Activated naive CD8-positive, alpha-beta T cell treated with anti-CD3 and anti-CD28 coated beads, Interleukin-2, amount 50 U/mL, for 24 hours (primary cell): ENCODE data around the gene NOVA1.

ENCODE experiments used
- ATAC-seq: fragments of 150-1000 bp; cut with Tn5 transposase; one replicate; pipeline ENCODE4 v1.10.0; 2021
- DNase-seq: peaks from one replicate; pipeline ENCODE4 v3.0.0; 2021
- H3K27ac Mint-ChIP-seq: one replicate; pipeline ENCODE4 v1.8.0; 2021; ENCODE audit warnings: mild to moderate bottlenecking, mixed read lengths
- H3K27me3 Mint-ChIP-seq: one replicate; pipeline ENCODE4 v1.8.0; 2021; ENCODE audit warnings: mixed read lengths
- H3K36me3 Mint-ChIP-seq: one replicate; pipeline ENCODE4 v1.8.0; 2021; ENCODE audit warnings: low read depth, mixed read lengths
- H3K4me1 Mint-ChIP-seq: one replicate; pipeline ENCODE4 v1.8.0; 2021; ENCODE audit warnings: mixed read lengths
- H3K4me3 Mint-ChIP-seq: one replicate; pipeline ENCODE4 v1.8.0; 2021; ENCODE audit warnings: mild to moderate bottlenecking, moderate library complexity, mixed read lengths
- H3K9me3 Mint-ChIP-seq: one replicate; pipeline ENCODE4 v1.8.0; 2021; ENCODE audit warnings: mixed read lengths

Gene NOVA1

DNA sequence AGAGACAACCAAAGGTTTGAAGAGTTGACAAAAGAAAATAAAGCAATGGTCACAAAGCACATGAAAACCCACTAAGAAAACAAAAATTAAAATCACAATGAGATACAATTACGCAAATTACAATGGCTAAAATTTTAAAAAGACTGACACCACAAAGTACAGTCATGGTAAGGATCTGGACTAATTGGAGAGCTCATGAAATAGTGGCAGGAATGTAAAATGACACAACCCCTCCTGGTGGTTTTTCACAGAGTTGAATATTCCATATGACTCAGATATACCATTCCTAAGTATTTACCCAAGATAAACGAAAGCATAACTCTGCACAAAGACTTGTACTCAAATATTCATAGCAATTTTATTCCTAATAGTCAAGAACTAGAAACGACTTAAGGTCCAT is 65.9 kb downstream of the NOVA1 start:
- DNase-seq = no peak
- Mint-ChIP-seq H3K4me3 (no peak overlapping the region), H3K9me3 (peaks cover 11% of the 10 kb centered on the region), H3K27me3 (no peaks in the 10 kb centered on the region), H3K27ac (no peak overlapping the region), H3K4me1 (no peaks in the 10 kb centered on the region), H3K36me3 (no peaks in the 10 kb centered on the region)
- no peak for ATAC-seq

- H3K4me3 Mint-ChIP-seq = no peak overlapping the region
- no peaks in the 10 kb centered on the region for H3K4me1 Mint-ChIP-seq
- DNase-seq = no peak
- ATAC-seq = no peak
- no peak overlapping the region for H3K27ac Mint-ChIP-seq
- H3K9me3 Mint-ChIP-seq = peaks cover 11% of the 10 kb centered on the region
- no peaks in the 10 kb centered on the region for H3K36me3 Mint-ChIP-seq
- no peaks in the 10 kb centered on the region for H3K27me3 Mint-ChIP-seq
Measured at GRCh38 chr14:26528415-26529182, 69.2 kb downstream of the NOVA1 start.

- no peak overlapping the region for H3K4me3 Mint-ChIP-seq
- H3K27ac Mint-ChIP-seq = no peak overlapping the region
- DNase-seq (no peak), ATAC-seq (no peak)
- H3K9me3 Mint-ChIP-seq = peaks cover 7% of the 10 kb centered on the region
- H3K27me3 Mint-ChIP-seq = no peaks in the 10 kb centered on the region
- no peaks in the 10 kb centered on the region for H3K36me3 Mint-ChIP-seq
- H3K4me1 Mint-ChIP-seq = no peaks in the 10 kb centered on the region
Measured at GRCh38 chr14:26527095-26527494, 70.7 kb downstream of the NOVA1 start.

- DNase-seq (no peak), ATAC-seq (no peak)
- Mint-ChIP-seq H3K27me3 (no peaks in the 10 kb centered on the region), H3K27ac (no peak overlapping the region), H3K4me3 (no peak overlapping the region), H3K36me3 (no peaks in the 10 kb centered on the region), H3K9me3 (peaks cover 7% of the 10 kb centered on the region), H3K4me1 (no peaks in the 10 kb centered on the region)
Measured at GRCh38 chr14:26526137-26526536, 71.7 kb downstream of the NOVA1 start.

DNA sequence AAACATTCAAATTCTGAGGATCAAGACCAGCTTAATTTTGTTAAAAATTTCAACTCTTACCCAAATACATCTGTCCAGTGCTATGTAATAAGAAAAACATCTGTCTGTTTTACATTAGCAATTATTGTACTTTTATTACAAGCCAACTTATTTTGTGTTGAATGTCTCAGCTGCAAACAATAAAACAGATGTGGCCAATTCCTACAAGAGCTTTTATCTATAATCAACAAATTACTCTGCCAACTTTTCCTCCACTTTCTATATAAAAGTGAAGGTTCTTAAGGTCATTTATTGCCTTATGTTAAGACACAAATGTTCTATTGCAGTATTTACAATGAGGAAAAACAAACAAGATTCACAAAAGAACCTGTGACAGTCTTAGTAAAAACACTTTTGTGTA is 72.7 kb downstream of the NOVA1 start:
- H3K36me3 Mint-ChIP-seq = no peaks in the 10 kb centered on the region
- DNase-seq (no peak), ATAC-seq (no peak)
- no peaks in the 10 kb centered on the region for H3K27me3 Mint-ChIP-seq
- H3K27ac Mint-ChIP-seq = no peak overlapping the region
- H3K9me3 Mint-ChIP-seq = peaks cover 7% of the 10 kb centered on the region
- no peak overlapping the region for H3K4me3 Mint-ChIP-seq
- H3K4me1 Mint-ChIP-seq = no peaks in the 10 kb centered on the region

- H3K4me3 Mint-ChIP-seq = no peak overlapping the region
- no peaks in the 10 kb centered on the region for H3K27me3 Mint-ChIP-seq
- no peaks in the 10 kb centered on the region for H3K4me1 Mint-ChIP-seq
- H3K9me3 Mint-ChIP-seq = peaks cover 4% of the 10 kb centered on the region
- no peaks in the 10 kb centered on the region for H3K36me3 Mint-ChIP-seq
- DNase-seq (no peak), ATAC-seq (no peak)
- H3K27ac Mint-ChIP-seq = no peak overlapping the region
Measured at GRCh38 chr14:26522967-26523366, 74.9 kb downstream of the NOVA1 start.

GRCh38 chr14:26517771-26518170 is 80.1 kb downstream of the NOVA1 start:
- Mint-ChIP-seq H3K27me3 (no peaks in the 10 kb centered on the region), H3K36me3 (no peaks in the 10 kb centered on the region), H3K4me3 (no peak overlapping the region), H3K4me1 (no peaks in the 10 kb centered on the region), H3K9me3 (no peaks in the 10 kb centered on the region), H3K27ac (no peak overlapping the region)
- DNase-seq (no peak), ATAC-seq (no peak)

GRCh38 chr14:26500028-26500427 is 97.8 kb downstream of the NOVA1 start:
- Mint-ChIP-seq H3K27me3 (no peaks in the 10 kb centered on the region), H3K36me3 (no peaks in the 10 kb centered on the region), H3K4me3 (no peak overlapping the region), H3K27ac (no peak overlapping the region), H3K9me3 (peaks cover 11% of the 10 kb centered on the region), H3K4me1 (no peaks in the 10 kb centered on the region)
- ATAC-seq (no peak), DNase-seq (no peak)

DNA sequence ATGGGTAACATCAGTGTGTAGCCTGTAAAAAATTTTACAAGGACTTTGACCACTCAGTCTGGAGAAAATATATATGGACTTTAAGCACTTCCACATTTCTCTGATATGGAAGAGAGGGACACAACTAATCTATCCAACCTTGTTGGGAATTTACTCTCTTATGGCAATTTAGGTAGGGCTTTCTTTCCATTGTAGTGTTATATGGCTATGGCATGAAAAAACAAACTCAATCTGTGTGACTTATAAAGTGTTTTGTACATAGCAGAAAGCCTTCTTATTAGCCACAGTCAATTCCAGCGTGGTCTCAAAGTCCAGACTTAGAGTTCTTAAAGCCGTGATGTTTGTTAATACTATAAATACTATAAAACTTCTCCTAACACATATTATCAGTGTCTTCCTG is 98.3 kb downstream of the NOVA1 start:
- no peaks in the 10 kb centered on the region for H3K4me1 Mint-ChIP-seq
- H3K27ac Mint-ChIP-seq = no peak overlapping the region
- no peaks in the 10 kb centered on the region for H3K27me3 Mint-ChIP-seq
- no peak for ATAC-seq
- no peaks in the 10 kb centered on the region for H3K36me3 Mint-ChIP-seq
- H3K4me3 Mint-ChIP-seq = no peak overlapping the region
- DNase-seq = no peak
- H3K9me3 Mint-ChIP-seq = peaks cover 7% of the 10 kb centered on the region

DNA sequence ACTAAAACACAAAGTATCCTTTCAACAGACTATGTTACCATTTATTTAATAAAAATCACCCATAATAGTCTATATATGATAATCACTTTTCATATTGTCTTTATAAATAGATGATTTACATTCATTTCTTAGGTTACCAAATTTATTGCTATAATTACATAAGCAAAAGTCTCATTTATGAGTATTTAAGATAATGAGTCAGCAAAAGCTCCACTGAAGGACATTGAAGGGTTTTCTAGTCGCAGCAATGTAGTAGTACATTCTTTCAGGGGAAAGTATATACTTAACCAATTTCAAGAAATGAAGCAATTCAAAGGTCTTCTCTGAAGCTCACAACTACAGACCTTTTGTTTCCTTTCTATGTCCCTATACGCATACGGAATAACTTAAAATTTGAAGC is 110.9 kb downstream of the NOVA1 start:
- Mint-ChIP-seq H3K4me1 (no peaks in the 10 kb centered on the region), H3K9me3 (peaks cover 8% of the 10 kb centered on the region), H3K36me3 (no peaks in the 10 kb centered on the region), H3K4me3 (no peak overlapping the region), H3K27me3 (no peaks in the 10 kb centered on the region), H3K27ac (no peak overlapping the region)
- no peak for ATAC-seq
- no peak for DNase-seq

GRCh38 chr14:26484562-26484961 is 113.3 kb downstream of the NOVA1 start:
- Mint-ChIP-seq H3K4me3 (no peak overlapping the region), H3K9me3 (peaks cover 8% of the 10 kb centered on the region), H3K4me1 (no peaks in the 10 kb centered on the region), H3K27ac (no peak overlapping the region), H3K36me3 (no peaks in the 10 kb centered on the region), H3K27me3 (no peaks in the 10 kb centered on the region)
- DNase-seq = no peak
- ATAC-seq = no peak

DNA sequence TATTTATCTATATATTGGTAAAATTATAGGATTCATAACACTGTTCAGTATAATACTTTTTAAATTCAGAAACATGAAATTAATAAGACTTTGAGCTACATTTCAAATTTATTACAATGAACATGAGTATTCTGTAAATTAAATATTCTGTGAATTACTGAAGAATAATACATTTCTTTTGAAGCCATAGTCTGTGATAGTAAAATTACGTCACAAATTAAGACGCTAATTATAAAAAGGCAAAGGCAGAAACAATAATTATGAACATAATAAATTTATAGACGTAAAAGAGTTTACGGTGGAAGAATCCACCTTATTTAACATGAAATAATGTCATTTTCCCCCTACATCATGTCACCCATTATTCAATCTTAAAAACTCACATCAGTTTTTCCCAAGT is 118.9 kb downstream of the NOVA1 start:
- H3K36me3 Mint-ChIP-seq = no peaks in the 10 kb centered on the region
- peaks cover 8% of the 10 kb centered on the region for H3K9me3 Mint-ChIP-seq
- ATAC-seq = no peak
- no peaks in the 10 kb centered on the region for H3K4me1 Mint-ChIP-seq
- no peaks in the 10 kb centered on the region for H3K27me3 Mint-ChIP-seq
- H3K27ac Mint-ChIP-seq = no peak overlapping the region
- no peak for DNase-seq
- no peak overlapping the region for H3K4me3 Mint-ChIP-seq

- H3K27ac Mint-ChIP-seq = no peak overlapping the region
- no peak overlapping the region for H3K4me3 Mint-ChIP-seq
- no peaks in the 10 kb centered on the region for H3K27me3 Mint-ChIP-seq
- no peaks in the 10 kb centered on the region for H3K4me1 Mint-ChIP-seq
- peaks cover 23% of the 10 kb centered on the region for H3K9me3 Mint-ChIP-seq
- DNase-seq = no peak
- ATAC-seq = no peak
- no peaks in the 10 kb centered on the region for H3K36me3 Mint-ChIP-seq
Measured at GRCh38 chr14:26466862-26467261, 131.0 kb downstream of the NOVA1 start.

DNA sequence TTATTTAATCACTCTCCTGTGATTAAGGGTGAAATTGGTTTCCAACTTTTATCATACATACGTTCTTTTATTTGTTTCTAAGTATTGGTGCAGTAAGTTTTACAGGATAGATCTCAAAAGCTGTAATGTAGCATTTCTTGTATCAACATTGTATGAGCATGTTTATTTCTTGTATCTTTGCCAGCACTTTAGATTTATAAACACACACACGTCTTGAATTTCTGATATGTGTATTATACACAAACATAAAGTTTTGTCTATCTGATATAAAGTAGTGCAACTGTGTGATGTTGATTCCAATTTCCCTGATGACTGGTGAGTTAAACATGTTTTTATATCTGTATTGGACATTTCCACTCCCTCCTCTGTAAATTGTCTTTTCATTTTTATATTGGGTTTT is 134.7 kb downstream of the NOVA1 start:
- no peak for ATAC-seq
- Mint-ChIP-seq H3K4me1 (no peaks in the 10 kb centered on the region), H3K27me3 (no peaks in the 10 kb centered on the region), H3K4me3 (no peak overlapping the region), H3K9me3 (peaks cover 27% of the 10 kb centered on the region), H3K27ac (no peak overlapping the region), H3K36me3 (no peaks in the 10 kb centered on the region)
- DNase-seq = no peak

GRCh38 chr14:26454105-26454504 is 143.7 kb downstream of the NOVA1 start:
- H3K9me3 Mint-ChIP-seq = peaks cover 15% of the 10 kb centered on the region
- no peak for ATAC-seq
- DNase-seq = no peak
- H3K27me3 Mint-ChIP-seq = no peaks in the 10 kb centered on the region
- H3K4me1 Mint-ChIP-seq = no peaks in the 10 kb centered on the region
- no peak overlapping the region for H3K27ac Mint-ChIP-seq
- no peaks in the 10 kb centered on the region for H3K36me3 Mint-ChIP-seq
- H3K4me3 Mint-ChIP-seq = no peak overlapping the region
